HG03025 (cell line): ENCODE results near the gene SOX2.
"Not testable (repeated sequence)": the region's sequence is repeated elsewhere in the genome, so short reads cannot be mapped to it uniquely, and the experiment has no call there.

Source experiments
- ATAC-seq: cut with Tn5 transposase; IDR thresholded peaks from one replicate; pipeline ENCODE4 v1.9.1; 2021; ENCODE audit warnings: mild to moderate bottlenecking, moderate library complexity; ENCODE audit not compliant: unreplicated experiment, low FRiP score

The SOX2 gene

DNA sequence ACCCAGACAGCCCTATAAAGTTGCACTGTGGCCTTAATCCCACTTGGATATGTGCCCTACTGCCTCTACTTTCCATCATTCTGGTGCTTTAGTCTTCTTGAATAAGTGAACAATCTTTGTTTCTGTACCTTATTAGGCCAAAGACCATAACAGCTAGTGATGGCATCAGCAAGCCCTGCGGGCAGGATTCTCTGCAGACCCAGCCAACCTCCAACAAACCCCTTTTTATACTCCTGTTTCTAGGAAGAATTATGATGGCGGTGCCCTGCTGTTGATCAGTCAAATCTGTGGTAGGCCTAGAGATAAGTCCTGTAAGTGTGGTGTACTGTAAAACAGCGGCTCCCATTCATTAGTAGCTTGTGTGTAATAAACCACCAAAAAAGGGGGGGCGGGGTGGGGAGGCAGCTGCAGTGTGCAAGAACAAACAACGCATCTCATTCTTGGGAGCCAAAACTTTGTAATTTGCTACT, 40.5 kb downstream of the SOX2 start:
- ATAC-seq, result no peak

DNA sequence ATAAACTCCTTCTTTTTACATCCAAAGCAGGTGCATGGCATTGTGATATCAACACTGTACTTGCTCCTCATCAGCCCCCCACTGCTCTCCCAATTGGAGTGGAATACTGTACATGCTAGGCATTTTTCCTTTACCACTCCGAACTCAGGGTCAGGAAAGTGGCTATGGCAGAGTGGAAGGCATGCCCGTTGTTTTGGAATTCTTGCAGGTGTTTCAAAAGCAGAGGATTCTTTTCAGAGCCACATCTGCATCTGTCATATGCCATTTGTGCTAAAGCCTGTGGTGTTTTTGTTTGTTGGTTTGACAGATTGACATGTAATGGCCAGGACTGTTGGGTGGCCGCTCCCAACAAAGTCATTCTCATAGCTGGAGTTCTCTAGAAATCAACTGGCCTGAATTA, 41.7 kb downstream of the SOX2 start:
- no peak for ATAC-seq

DNA sequence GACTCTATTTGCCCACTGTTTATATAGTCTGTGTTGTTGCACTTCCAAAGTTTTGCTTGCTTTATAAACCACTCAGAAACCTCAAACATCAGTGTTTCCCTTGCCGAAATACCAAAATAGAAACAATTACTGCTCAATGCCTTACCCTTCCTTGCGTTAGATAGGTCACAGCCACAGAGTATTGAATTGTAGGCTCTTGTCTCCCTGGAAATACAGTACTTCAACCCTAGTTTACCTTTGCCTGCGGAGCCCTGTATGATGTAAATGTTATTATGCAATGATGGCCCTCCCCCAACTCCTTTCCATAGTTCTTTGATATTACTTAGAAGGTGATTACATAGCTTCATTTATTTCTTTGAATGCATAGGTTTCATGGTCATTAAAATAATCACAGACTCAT, 44.2 kb downstream of the SOX2 start:
- no peak for ATAC-seq

- no peak for ATAC-seq
Measured at GRCh38 chr3:181756645-181757297, 45.0 kb downstream of the SOX2 start.

- no peak for ATAC-seq
Measured at GRCh38 chr3:181757694-181758306, 46.1 kb downstream of the SOX2 start.

GRCh38 chr3:181761906-181762305, 50.2 kb downstream of the SOX2 start:
- no peak for ATAC-seq

GRCh38 chr3:181764033-181764432, 52.3 kb downstream of the SOX2 start:
- not testable (repeated sequence) for ATAC-seq
